Neutrophil (primary cell): Measurements from ENCODE around the gene GJC2.

Source experiments
- H3K27ac ChIP-seq: fragments of 200-600 bp; sonication (generic); 2 replicates; pipeline ENCODE4 v1.5.1; 2016; ENCODE audit warnings: mild to moderate bottlenecking, moderate library complexity
- H3K27me3 ChIP-seq: fragments of 200-600 bp; sonication (generic); 2 replicates; pipeline ENCODE4 v1.6.0; 2016; ENCODE audit warnings: mild to moderate bottlenecking
- H3K36me3 ChIP-seq: fragments of 200-600 bp; sonication (generic); 2 replicates; pipeline ENCODE4 v1.5.1; 2017
- H3K4me1 ChIP-seq, 2 experiments: fragments of 200-600 bp in 1 of 2; sonication (generic) in 1 of 2; 1 replicate in 1 of 2; 2 replicates in 1 of 2; pipeline versions ENCODE4 v1.5.1 to v1.6.1; 2013 to 2016; ENCODE audit warnings: low read depth in 1 of 2, low read length in 1 of 2, mild to moderate bottlenecking in 1 of 2, moderate library complexity in 1 of 2; ENCODE audit not compliant: control insufficient read depth in 1 of 2, insufficient read depth in 1 of 2
- H3K4me3 ChIP-seq, 2 experiments: fragments of 200-600 bp in 1 of 2; sonication (generic) in 1 of 2; 1 replicate in 1 of 2; 2 replicates in 1 of 2; pipeline ENCODE4 v1.5.1; 2013 to 2016; ENCODE audit warnings: low read depth in 1 of 2, low read length in 1 of 2, mild to moderate bottlenecking in 1 of 2, moderate library complexity in 1 of 2
- H3K9me3 ChIP-seq: fragments of 200-600 bp; sonication (generic); 2 replicates; pipeline ENCODE4 v1.5.1; 2016
- TF ChIP-seq, protein P1 (sequence below): fragments of 200-600 bp; sonication (generic); IDR thresholded peaks from 2 replicates; pipeline ENCODE4 v1.5.1; 2016; ENCODE audit warnings: antibody characterized with exemption

The GJC2 gene

DNA sequence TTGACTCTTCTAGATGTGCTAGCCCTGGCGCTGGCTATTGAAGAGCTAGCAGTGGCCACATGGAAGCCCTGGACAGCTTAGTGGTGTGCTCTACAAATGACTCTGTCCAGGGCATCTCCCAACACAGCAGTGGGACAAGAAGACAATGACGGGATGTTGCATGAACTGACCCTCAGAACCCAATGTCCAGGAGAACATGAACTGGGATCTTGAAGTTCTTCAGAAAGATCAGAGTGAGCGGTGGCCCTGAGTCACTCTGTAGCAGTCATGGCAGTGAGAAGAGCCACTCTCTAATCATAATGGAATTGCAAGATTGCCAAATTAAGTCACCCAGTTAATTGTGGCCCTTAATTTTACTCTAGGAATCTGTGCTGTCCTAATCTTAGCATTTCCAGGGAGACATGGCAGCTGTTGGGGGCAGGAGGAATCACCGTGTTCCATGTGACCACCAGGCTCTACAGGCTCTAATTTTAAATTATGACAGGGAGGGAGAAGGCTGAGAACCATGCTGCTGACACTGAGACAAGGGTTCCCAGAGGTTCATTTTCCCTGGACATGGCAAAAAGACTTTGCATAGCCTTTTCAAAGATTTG is 47.9 kb downstream of the GJC2 start:
- no peaks in the 10 kb centered on the region for H3K4me1 ChIP-seq
- H3K36me3 ChIP-seq: no peaks in the 10 kb centered on the region
- no peaks in the 10 kb centered on the region for H3K9me3 ChIP-seq
- TF ChIP-seq, protein P1, sequence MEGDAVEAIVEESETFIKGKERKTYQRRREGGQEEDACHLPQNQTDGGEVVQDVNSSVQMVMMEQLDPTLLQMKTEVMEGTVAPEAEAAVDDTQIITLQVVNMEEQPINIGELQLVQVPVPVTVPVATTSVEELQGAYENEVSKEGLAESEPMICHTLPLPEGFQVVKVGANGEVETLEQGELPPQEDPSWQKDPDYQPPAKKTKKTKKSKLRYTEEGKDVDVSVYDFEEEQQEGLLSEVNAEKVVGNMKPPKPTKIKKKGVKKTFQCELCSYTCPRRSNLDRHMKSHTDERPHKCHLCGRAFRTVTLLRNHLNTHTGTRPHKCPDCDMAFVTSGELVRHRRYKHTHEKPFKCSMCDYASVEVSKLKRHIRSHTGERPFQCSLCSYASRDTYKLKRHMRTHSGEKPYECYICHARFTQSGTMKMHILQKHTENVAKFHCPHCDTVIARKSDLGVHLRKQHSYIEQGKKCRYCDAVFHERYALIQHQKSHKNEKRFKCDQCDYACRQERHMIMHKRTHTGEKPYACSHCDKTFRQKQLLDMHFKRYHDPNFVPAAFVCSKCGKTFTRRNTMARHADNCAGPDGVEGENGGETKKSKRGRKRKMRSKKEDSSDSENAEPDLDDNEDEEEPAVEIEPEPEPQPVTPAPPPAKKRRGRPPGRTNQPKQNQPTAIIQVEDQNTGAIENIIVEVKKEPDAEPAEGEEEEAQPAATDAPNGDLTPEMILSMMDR: no peak
- no peaks in the 10 kb centered on the region for H3K27me3 ChIP-seq
- H3K4me3 ChIP-seq: no peak overlapping the region
- H3K27ac ChIP-seq: no peak overlapping the region

DNA sequence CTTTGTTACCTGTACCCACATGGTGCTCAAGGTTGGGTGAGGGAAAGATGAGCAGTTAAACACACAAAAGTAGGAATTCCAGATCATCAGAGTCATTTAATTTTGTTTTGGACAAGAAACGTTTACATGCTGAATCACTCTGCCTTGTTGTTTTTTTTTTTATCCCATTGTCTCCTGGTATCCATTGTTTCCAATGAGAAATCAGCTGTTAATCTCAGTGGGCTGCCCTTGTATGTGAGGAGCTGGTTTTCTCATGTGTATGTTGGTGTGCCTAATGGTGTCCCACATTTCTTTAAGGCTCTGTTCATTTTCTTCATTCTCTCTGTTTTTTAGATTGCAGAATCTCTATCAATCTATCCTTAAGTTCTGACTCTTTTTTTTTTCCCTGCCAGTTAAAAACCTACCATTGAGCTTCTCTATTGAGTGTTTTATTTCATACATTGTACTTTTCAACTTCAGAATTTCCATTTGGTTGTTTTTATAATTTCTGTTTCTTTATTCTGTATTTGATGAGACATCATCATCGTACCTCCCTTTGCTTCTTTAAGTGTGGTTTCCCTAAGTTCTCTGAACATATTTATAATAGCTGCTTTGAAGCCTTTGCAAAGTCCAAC is 49.4 kb downstream of the GJC2 start:
- H3K36me3 ChIP-seq: no peaks in the 10 kb centered on the region
- TF ChIP-seq, protein P1: no peak
- H3K4me3 ChIP-seq: no peak overlapping the region
- H3K9me3 ChIP-seq: no peaks in the 10 kb centered on the region
- H3K4me1 ChIP-seq: no peaks in the 10 kb centered on the region
- no peak overlapping the region for H3K27ac ChIP-seq
- no peaks in the 10 kb centered on the region for H3K27me3 ChIP-seq

DNA sequence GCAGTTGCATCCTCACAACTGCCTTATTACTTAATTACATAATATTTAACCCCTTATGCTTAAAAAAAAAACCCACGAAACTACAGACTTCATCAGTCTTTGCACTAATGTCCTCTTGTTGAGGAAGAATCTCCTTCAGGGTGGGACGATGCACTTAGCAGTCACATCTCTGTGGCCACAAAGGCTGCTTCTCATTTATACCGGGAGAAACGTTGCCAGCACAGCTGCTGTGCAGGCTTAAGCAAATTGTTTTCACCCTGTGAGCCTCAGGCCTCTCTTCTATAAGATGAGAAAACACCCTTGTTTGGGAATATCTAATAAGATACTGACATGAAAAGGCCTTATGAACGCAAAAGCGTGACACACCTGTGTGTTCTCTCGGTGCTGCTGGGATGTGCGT is 55.2 kb downstream of the GJC2 start:
- Histone ChIP-seq H3K4me3 (no peak overlapping the region), H3K27ac (no peak overlapping the region), H3K27me3 (peaks cover 25% of the 10 kb centered on the region), H3K4me1 (no peaks in the 10 kb centered on the region), H3K9me3 (no peaks in the 10 kb centered on the region), H3K36me3 (no peaks in the 10 kb centered on the region)
- TF ChIP-seq, protein P1: no peak

DNA sequence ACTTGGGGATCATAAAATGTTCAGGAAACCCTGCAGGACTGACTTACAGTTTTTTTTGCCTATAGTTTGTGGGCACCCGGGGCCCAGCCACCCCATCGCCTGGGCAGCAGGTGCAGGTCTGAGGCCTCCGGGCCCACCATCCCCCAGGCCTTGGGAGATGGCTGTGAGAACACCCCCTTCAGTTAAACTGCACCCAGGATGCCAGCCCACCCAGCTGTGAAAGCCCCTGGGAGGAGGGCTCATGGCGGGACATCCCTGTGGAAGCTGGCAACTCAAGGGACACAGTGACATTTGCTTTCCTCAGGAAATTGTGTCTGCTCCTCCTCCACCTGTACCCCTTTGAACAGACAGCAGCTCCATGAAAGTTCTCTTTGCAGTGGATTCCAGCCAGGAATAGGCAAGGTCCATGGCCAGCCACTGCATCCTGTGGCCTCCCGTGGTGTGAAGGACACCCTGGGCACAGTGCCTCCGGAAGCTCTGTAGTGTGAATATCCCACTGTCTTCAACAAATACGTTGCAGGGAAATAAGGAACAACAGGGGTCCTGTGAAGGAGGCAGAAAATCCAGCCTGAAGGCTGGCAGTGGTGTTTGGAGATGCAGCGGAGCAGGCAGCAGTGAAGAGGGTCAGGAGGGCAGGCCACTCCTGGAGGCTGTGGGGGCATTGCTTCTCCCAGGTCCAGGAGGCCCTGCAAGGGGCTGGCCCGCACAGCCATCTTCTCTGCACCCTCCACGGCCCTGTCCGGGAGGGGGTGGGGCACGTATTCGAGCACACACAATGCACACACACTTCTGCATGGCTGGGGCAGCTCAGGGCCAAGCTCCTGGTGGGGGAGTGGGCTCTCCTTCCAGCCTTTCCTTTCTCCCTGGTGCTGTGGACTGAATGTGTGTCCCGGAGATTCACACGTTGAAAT is 56.1 kb downstream of the GJC2 start:
- Histone ChIP-seq H3K27ac (no peak overlapping the region), H3K36me3 (no peaks in the 10 kb centered on the region), H3K27me3 (peaks cover 27% of the 10 kb centered on the region), H3K4me3 (no peak overlapping the region), H3K9me3 (no peaks in the 10 kb centered on the region), H3K4me1 (no peaks in the 10 kb centered on the region)
- TF ChIP-seq, protein P1: no peak

DNA sequence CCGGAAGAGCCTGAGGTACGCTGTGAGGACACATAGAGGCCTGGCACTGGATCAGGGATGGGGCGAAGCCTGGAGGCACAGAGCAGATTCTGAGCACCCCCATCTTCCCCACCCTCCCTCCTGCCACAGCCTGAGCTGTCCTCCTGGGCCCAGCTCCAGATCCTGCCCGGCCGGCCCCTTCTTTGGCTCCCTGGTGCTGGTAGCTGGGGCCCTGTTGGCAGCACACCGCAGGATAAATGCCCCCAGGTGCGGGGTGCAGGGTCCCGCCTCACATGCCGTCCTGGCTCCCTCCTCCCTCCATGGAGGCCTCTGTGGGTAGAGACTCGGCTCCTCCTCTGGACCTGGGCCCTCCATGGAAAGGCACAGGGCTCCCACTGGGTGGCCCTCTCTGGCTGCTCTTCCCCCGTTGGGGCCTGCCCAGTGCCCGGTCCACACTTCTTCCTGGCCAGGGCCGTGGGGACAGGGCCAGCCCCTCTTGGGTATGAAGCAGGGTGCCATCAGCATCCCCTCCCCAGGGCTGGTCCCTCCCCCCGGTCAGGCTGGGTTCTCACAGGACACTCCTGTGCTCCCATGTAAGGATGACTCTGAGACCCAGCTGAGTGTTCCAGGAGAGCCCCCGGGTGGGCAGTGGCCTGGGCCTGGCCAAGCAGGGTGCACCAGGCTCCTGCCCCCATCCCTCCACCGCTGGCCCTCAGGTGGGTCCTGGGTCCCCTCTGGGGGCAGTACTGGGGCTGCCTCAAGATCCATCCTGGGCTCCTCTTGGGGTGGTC is 57.0 kb downstream of the GJC2 start:
- Histone ChIP-seq H3K27me3 (peaks cover 35% of the 10 kb centered on the region), H3K4me3 (no peak overlapping the region)

More for the DNA sequence above, 57.0 kb downstream of the GJC2 start:
- TF ChIP-seq, protein P1: no peak
- Histone ChIP-seq H3K36me3 (no peaks in the 10 kb centered on the region), H3K4me1 (no peaks in the 10 kb centered on the region), H3K9me3 (no peaks in the 10 kb centered on the region), H3K27ac (no peak overlapping the region)
